GM12874 (cell line): ENCODE measurements around the gene PCDHA1.

Experiments
- CTCF ChIP-seq: IDR thresholded peaks from 2 replicates; pipeline ENCODE4 v1.5.1; 2011; ENCODE audit warnings: low read depth, mild to moderate bottlenecking, control low read depth, low read length, moderate library complexity; ENCODE audit not compliant: insufficient read depth

Gene PCDHA1

GRCh38 chr5:140855772-140856674 is 70.1 kb downstream of the PCDHA1 start, which contains the start of gene PCDHA10:
Gene PCDHA10 (plus strand): TSS chr5:140855897. CDS start chr5:140856049, 152 bp downstream.
- TF ChIP-seq CTCF: no peak

GRCh38 chr5:140857177-140857986 is 71.4 kb downstream of the PCDHA1 start:
- no peak for TF ChIP-seq CTCF

GRCh38 chr5:140857987-140858240 is 72.0 kb downstream of the PCDHA1 start:
- TF ChIP-seq CTCF: no peak

GRCh38 chr5:140862441-140863295 is 76.7 kb downstream of the PCDHA1 start:
- no peak for TF ChIP-seq CTCF

- no peak for TF ChIP-seq CTCF
These were observed 83.0 kb downstream of the PCDHA1 start, which contains the start of gene PCDHA11 for GRCh38 chr5:140868721-140869554. Gene PCDHA11 (plus strand): TSS chr5:140868957. CDS start chr5:140869104, 147 bp downstream.

- no peak for TF ChIP-seq CTCF
These were observed 83.6 kb downstream of the PCDHA1 start for GRCh38 chr5:140869555-140869886.
